Fibroblast of lung (primary cell): ENCODE measurements around the gene VWA2. TPM values are rescaled to one million over a fixed set of nuclear protein-coding genes. Genes with fewer than 3 reads are reported as not detected.

ENCODE experiments used
- DNase-seq, 2 donors: peaks; one replicate each; pipeline versions ENCODE4 v3.0.0 to v3.0.0-alpha.2; 2010; ENCODE audit warnings: low read depth in 2 of 2
- H2AFZ ChIP-seq: 2 replicates; pipeline ENCODE4 v1.5.1; 2012; ENCODE audit warnings: low read length, control low read depth, inconsistent platforms
- H3K27ac ChIP-seq: 2 replicates; pipeline ENCODE4 v1.5.1; 2011; ENCODE audit warnings: low read length, control low read depth; ENCODE audit not compliant: insufficient read depth
- H3K27me3 ChIP-seq: 2 replicates; pipeline ENCODE4 v1.5.1; 2011; ENCODE audit warnings: mild to moderate bottlenecking, low read length; ENCODE audit not compliant: control insufficient read depth, insufficient read depth
- H3K36me3 ChIP-seq: 2 replicates; pipeline ENCODE4 v1.5.1; 2011; ENCODE audit warnings: low read length; ENCODE audit not compliant: control insufficient read depth, insufficient read depth
- H3K4me1 ChIP-seq: 2 replicates; pipeline ENCODE4 v1.5.1; 2011; ENCODE audit warnings: low read length; ENCODE audit not compliant: control insufficient read depth, insufficient read depth; ENCODE audit errors: extremely low read depth
- H3K4me2 ChIP-seq: 2 replicates; pipeline ENCODE4 v1.5.1; 2011; ENCODE audit warnings: low read length, control low read depth; ENCODE audit not compliant: insufficient read depth; ENCODE audit errors: extremely low read depth
- H3K4me3 ChIP-seq, 4 experiments: fragments of 200-600 bp in 1 of 4; sonication (generic) in 1 of 4; replicated peaks in 1 of 4; 2 replicates each; pipeline ENCODE4 v1.5.1; 2011 to 2016; ENCODE audit warnings: low read length in 4 of 4, low read depth in 3 of 4, mild to moderate bottlenecking in 3 of 4, control low read depth in 2 of 4, inconsistent platforms in 1 of 4, mixed read lengths in 1 of 4; ENCODE audit not compliant: insufficient read depth in 1 of 4; ENCODE audit errors: control extremely low read depth in 1 of 4
- H3K79me2 ChIP-seq: 2 replicates; pipeline ENCODE4 v1.5.1; 2012; ENCODE audit warnings: mild to moderate bottlenecking, low read length, inconsistent platforms; ENCODE audit not compliant: control insufficient read depth, insufficient read depth
- H3K9ac ChIP-seq: 2 replicates; pipeline ENCODE4 v1.5.1; 2011; ENCODE audit warnings: mild to moderate bottlenecking, low read length, control low read depth; ENCODE audit not compliant: insufficient read depth
- H3K9me3 ChIP-seq: 2 replicates; pipeline ENCODE4 v1.5.1; 2012; ENCODE audit warnings: low read depth, low read length; ENCODE audit not compliant: control insufficient read depth, insufficient read depth
- H4K20me1 ChIP-seq: 2 replicates; pipeline ENCODE4 v1.5.1; 2011; ENCODE audit warnings: low read length; ENCODE audit not compliant: control insufficient read depth, insufficient read depth; ENCODE audit errors: extremely low read depth
- EZH2 ChIP-seq: IDR thresholded peaks from 2 replicates; pipeline ENCODE4 v1.5.1; 2012; ENCODE audit warnings: low read length, control low read depth, mild to moderate bottlenecking; ENCODE audit errors: missing control alignments
- polyA plus RNA-seq, 2 donors: library from polyadenylated mRNA; depleted of rRNA in 1 of 2; stranded (reverse) in 1 of 2; unstranded in 1 of 2; fragments of >200 nt; gene quantifications; 2 replicates each; pipeline ENCODE4 v1.2.1, GENCODE V29; 2011 to 2012; ENCODE audit warnings: missing spikeins in 1 of 2
- total RNA-seq: library from RNA; depleted of rRNA; stranded (reverse); fragments of >200 nt; gene quantifications from 2 replicates; pipeline ENCODE4 v1.2.1, GENCODE V29; 2014
- TF ChIP-seq, protein P1 (sequence below), 2 donors: IDR thresholded peaks in 1 of 2; conservative IDR thresholded peaks in 1 of 2; 1 replicate in 1 of 2; 2 replicates in 1 of 2; pipeline ENCODE4 v1.5.1; 2011 to 2012; ENCODE audit warnings: low read length in 2 of 2, control low read depth in 1 of 2, inconsistent platforms in 1 of 2, low read depth in 1 of 2, mild to moderate bottlenecking in 1 of 2

VWA2 gene
- total and polyA plus RNA-seq, 2 donors (not counting 1 experiment from before 2014, with no cell fraction given): 0.11 to 0.17 TPM

DNA sequence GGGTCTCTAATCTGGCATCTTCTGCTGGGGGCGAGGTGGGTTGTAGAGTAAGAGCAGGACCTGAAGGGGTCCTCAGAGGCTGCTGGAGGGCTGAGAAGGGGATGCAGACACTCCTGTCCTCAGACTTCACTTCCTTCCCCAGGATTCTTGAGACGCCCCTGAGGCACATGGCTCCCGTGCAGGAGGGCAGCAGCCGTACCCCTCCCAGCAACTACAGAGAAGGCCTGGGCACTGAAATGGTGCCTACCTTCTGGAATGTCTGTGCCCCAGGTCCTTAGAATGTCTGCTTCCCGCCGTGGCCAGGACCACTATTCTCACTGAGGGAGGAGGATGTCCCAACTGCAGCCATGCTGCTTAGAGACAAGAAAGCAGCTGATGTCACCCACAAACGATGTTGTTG, 52.0 kb downstream of the VWA2 start:
- H3K27me3 ChIP-seq: no peaks in the 10 kb centered on the region
- H3K9ac ChIP-seq: no peak overlapping the region
- no peak for DNase-seq
- H3K4me2 ChIP-seq: no peak overlapping the region
- H4K20me1 ChIP-seq: no peaks in the 10 kb centered on the region
- TF ChIP-seq, protein P1, sequence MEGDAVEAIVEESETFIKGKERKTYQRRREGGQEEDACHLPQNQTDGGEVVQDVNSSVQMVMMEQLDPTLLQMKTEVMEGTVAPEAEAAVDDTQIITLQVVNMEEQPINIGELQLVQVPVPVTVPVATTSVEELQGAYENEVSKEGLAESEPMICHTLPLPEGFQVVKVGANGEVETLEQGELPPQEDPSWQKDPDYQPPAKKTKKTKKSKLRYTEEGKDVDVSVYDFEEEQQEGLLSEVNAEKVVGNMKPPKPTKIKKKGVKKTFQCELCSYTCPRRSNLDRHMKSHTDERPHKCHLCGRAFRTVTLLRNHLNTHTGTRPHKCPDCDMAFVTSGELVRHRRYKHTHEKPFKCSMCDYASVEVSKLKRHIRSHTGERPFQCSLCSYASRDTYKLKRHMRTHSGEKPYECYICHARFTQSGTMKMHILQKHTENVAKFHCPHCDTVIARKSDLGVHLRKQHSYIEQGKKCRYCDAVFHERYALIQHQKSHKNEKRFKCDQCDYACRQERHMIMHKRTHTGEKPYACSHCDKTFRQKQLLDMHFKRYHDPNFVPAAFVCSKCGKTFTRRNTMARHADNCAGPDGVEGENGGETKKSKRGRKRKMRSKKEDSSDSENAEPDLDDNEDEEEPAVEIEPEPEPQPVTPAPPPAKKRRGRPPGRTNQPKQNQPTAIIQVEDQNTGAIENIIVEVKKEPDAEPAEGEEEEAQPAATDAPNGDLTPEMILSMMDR (conservative IDR thresholded peaks at IDR 0.05 in 1 of 2, IDR thresholded peaks at IDR 0.05 in 1 of 2; ENCODE audit: low read depth in 1 of 2, low read length in 2 of 2): no peak
- TF ChIP-seq EZH2: no peak
- H3K27ac ChIP-seq: no peak overlapping the region
- no peaks in the 10 kb centered on the region for H3K4me1 ChIP-seq
- no peaks in the 10 kb centered on the region for H3K79me2 ChIP-seq
- no peak overlapping the region for H3K4me3 ChIP-seq
- H2AFZ ChIP-seq: no peak overlapping the region
- no peaks in the 10 kb centered on the region for H3K9me3 ChIP-seq
- H3K36me3 ChIP-seq: no peaks in the 10 kb centered on the region

GRCh38 chr10:114291516-114291915, 52.5 kb downstream of the VWA2 start:
- TF ChIP-seq, protein P1 (conservative IDR thresholded peaks at IDR 0.05 in 1 of 2, IDR thresholded peaks at IDR 0.05 in 1 of 2; ENCODE audit: low read depth in 1 of 2, low read length in 2 of 2): no peak
- TF ChIP-seq EZH2: no peak
- Histone ChIP-seq H3K36me3 (no peaks in the 10 kb centered on the region), H3K4me3 (no peak overlapping the region), H3K4me1 (no peaks in the 10 kb centered on the region), H2AFZ (no peak overlapping the region), H4K20me1 (no peaks in the 10 kb centered on the region), H3K4me2 (no peak overlapping the region), H3K9me3 (no peaks in the 10 kb centered on the region), H3K27ac (no peak overlapping the region), H3K9ac (no peak overlapping the region), H3K27me3 (no peaks in the 10 kb centered on the region), H3K79me2 (no peaks in the 10 kb centered on the region)
- DNase-seq: no peak

- no peak overlapping the region for H3K27ac ChIP-seq
- H3K4me2 ChIP-seq: no peak overlapping the region
- H3K4me3 ChIP-seq: no peak overlapping the region
- H4K20me1 ChIP-seq: no peaks in the 10 kb centered on the region
- H3K4me1 ChIP-seq: no peaks in the 10 kb centered on the region
- no peaks in the 10 kb centered on the region for H3K36me3 ChIP-seq
- no peak for DNase-seq
- H3K9ac ChIP-seq: no peak overlapping the region
- H3K9me3 ChIP-seq: no peaks in the 10 kb centered on the region
- TF ChIP-seq, protein P1 (conservative IDR thresholded peaks at IDR 0.05 in 1 of 2, IDR thresholded peaks at IDR 0.05 in 1 of 2; ENCODE audit: low read depth in 1 of 2, low read length in 2 of 2): no peak
- no peak for TF ChIP-seq EZH2
- no peaks in the 10 kb centered on the region for H3K27me3 ChIP-seq
- no peaks in the 10 kb centered on the region for H3K79me2 ChIP-seq
- H2AFZ ChIP-seq: no peak overlapping the region
These were observed 54.0 kb downstream of the VWA2 start for GRCh38 chr10:114293075-114293474.
